ENCODE data around the gene DNAAF8.
A peak's percentile ranks its signal among the peaks of the same experiment; 100 is the strongest.
"Not testable (repeated sequence)": the region's sequence is repeated elsewhere in the genome, so short reads cannot be mapped to it uniquely, and the experiment has no call there.

The DNAAF8 gene

DNA sequence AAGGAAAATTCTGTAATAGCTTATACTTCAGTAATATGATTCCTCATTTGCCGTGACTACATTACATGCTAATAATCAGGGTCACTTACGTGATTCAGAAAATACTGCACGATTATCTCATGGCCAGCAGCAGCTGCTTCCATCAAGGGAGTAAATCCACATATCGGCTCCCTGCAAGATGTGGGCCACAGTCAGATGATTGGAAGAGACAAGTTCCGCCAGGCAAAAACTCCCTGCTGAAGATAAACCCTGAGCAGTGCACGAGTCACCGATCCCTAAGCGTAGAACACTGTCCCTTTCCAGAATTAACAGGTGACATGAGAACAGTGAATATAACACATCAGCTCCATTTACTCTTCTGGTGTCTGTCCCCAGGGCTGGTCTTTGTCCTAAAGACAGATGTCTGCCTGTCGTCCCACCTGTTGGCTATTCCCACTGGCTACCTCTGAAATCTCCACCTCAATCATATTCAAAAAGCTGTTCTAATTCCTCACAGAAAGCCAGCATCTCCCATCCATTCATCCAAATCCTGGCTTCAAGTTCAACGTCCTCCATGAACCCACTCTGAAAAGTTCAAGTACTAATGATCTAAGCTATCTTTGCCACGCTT lies 9.6 kb upstream of the DNAAF8 start:
- DNase-seq, result no peak

GRCh38 chr16:4726616-4727015 lies 7.7 kb upstream of the DNAAF8 start:
- DNase-seq, result no peak

DNA sequence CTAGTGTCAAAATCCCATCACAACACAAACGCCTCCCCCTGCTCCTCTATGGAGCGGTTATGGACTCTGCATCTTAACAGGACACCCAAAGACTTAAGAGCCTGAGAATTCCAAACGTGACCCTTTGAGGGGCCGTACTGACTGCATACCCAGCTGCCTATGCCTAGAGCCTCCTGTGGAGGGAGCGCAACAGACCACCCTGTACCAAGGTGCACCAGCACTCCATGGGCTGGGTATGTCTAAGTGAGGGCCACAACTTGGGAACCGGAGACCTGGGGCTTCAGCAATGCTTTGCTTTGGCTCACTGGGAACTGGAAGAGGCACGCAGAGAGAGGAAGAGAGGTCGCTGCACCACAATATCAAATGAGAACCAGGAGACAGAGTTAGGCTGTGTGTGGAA lies 5.7 kb upstream of the DNAAF8 start:
- DNase-seq, result no peak

DNA sequence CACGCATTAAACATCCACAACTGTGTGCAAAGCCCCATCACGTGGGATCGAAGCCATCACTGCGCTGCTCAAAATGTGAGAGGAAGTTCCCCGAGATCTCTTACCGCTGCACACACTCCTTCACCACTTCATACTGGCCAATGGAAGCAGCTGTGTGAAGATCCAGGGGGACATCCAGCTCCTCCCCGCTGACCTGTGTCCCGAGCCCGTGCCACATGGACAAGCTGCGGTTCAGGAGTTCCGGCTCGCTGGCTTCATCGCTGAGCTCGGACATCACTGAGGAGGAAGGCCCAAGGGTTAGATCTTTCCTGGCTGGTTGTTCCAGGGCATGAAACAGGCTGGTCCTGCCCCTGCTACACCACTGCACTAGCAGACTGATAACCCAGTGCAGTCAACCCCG lies 4.5 kb upstream of the DNAAF8 start:
- DNase-seq, result no peak

- no peak for DNase-seq
Measured at GRCh38 chr16:4733211-4733742, 1.1 kb upstream of the DNAAF8 start.

- DNase-seq, result no peak
Measured at GRCh38 chr16:4733747-4734062, 632 bp upstream of the DNAAF8 start.

- peak; percentile 88 for DNase-seq
Measured at GRCh38 chr16:4734730-4735535, 596 bp downstream of the DNAAF8 start.

DNA sequence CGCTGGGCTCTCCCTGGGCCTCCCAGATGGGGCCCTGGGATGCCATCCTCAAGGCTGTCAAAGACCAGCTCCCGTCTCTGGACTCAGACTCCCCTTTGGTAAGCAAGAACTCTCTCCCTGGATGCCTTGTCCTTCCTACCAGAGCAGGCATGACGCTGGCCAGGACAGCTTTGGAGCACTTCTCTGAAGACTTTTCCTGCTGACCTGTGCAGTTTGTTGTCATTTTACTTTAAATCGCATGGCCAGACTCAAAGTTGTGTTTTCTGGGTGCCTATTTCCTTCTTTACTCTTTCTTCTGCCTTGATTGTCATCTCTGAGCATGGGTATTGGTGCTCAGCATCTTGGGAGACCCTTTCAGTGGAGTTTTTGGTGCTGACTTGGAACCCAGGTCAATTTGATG lies 2.2 kb downstream of the DNAAF8 start:
- DNase-seq, result no peak

DNA sequence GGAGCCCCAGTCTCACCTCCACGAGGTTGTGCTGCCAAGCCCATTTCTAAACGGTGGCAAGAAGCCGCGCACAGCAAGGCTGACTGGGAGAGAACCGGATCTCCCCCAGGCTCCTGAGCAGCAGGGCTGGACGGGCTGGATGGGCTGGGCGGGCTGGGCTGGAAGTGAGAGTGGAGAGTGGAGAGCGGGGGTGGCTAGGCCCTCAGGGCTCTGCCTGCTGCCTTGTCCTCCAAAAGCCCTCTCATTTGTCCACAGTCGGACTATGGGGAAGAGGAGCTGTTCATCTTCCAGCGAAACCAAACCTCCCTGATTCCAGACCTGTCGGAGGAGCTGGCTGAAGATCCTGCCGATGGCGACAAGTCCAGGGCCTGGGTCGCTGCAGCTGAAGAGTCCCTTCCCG lies 3.2 kb downstream of the DNAAF8 start:
- DNase-seq, result no peak

- not testable (repeated sequence) for DNase-seq
Measured at GRCh38 chr16:4738370-4738769, 4.0 kb downstream of the DNAAF8 start.

DNA sequence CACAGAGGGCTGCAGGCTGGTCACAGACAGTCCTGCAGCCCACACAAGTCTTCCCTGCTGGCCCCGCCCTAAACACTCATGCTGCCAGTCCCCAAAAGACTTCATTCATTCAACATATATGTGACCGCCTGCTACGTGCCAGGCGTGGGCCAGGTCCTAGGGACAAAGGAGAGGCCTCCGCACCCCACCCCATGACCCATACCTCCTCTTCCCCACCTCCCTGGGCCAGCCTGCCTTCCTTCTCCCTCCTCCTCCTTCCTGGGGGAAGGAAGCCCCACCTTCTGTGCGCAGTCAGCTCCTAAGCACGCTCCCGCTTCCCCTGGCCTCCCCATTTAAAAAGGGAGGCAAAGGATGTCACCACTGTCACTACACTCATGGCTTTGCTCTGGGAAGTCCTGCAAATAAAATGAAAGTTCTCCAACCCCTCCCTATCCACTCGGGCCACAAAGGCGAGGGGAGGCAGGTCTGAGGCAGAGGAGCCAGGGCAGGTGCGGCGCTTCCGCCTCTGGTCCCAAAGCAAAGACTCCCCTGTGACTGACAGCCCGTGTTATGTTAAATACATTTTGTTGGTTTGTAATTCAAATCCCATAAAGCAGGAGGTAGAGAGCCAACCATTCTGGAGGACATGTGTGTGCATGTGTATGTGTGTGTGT lies 9.0 kb downstream of the DNAAF8 start:
- no peak for DNase-seq

- no peak for DNase-seq
Measured at GRCh38 chr16:4744555-4745273, 10.4 kb downstream of the DNAAF8 start.

- no peak for DNase-seq
Measured at GRCh38 chr16:4745274-4745569, 10.9 kb downstream of the DNAAF8 start.

GRCh38 chr16:4746215-4746614 lies 11.9 kb downstream of the DNAAF8 start:
- no peak for DNase-seq

- no peak for DNase-seq
Measured at GRCh38 chr16:4746991-4747574, 12.7 kb downstream of the DNAAF8 start.

DNA sequence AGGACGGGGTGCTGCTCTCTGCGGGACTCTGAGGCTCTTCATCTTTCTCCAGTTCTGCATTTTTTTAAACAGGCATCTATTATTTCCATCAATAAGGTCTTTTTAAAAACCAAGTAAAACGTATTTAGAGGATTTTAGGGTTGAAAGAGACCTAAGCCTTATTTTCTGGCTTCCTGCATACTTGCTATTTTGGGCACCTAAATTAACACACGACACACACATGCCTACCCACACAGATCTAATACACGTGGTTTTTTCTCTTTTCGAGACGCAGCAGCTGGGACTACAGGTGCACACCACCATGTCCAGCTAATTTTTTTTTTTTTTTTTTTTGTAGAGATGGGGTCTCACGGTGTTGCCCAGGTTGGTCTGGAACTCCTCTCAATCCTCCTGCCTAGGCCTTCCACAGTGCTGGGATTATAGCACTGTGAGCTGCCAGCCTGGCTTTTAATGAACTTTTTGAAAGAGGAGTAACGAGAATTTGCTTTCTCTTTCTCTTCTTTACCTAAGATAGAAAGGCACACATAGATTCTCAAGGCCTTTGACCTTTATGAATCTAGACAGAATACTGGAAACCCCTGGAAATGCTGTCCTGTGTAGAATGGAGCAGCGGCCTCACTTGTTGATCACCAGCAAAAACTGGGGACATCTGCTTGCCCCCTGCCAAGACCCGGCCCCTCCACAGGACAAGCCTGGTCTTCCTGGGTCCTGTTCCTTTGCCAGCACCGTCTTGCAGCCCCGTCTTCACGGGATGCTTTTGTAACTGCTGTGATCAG lies 13.8 kb downstream of the DNAAF8 start:
- no peak for DNase-seq

- no peak for DNase-seq
Measured at GRCh38 chr16:4748682-4749411, 14.5 kb downstream of the DNAAF8 start.

GRCh38 chr16:4749700-4750257 lies 15.4 kb downstream of the DNAAF8 start:
- DNase-seq, result no peak

- no peak for DNase-seq
Measured at GRCh38 chr16:4750896-4751295, 16.6 kb downstream of the DNAAF8 start.

- no peak for DNase-seq
Measured at GRCh38 chr16:4752351-4753100, 18.2 kb downstream of the DNAAF8 start.

DNA sequence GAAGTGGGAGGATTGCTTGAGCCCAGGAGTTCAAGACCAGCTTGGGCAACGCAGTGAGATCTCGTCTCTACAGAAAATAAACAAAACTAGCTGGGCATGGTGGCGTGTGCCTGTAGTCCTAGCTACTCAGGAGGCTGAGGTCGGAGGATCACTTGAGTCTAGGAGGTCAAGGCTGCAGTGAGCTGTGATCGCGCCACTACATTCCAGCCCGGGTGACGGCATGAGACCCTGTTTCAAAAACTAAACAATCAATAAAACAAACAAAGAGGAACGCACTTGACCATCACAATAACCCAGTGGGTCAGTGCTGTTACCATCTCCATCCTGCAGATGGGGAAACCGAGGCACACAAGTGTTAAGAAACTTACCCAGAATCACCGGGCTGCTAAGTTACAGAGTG lies 18.9 kb downstream of the DNAAF8 start:
- no peak for DNase-seq
